ENCODE measurements around the gene MIEF1.

Gene MIEF1

DNA sequence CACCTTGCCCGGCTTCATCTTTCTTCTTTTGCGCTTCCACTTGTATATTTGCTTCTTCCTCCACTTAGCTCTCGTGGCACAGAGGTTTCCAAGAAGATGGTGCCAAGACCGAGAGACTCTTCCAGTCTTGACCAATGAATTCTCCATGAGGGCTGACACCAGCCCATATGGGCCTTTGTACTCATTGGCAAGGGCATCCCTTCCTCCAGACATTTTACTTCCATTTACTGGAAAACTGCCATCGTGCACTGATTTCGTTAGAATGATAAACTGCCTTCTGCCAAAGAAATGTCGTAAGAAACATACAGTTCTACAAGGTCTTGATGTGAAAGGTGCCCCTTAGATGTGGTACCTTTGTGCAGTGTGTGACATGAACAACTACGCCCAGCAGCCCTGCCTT, 4.7 kb upstream of the MIEF1 start:
- no peak overlapping the region for H3K4me3 ChIP-seq (ENCODE audit: low read length)
- TF ChIP-seq CTCF (conservative IDR thresholded peaks at IDR 0.05; ENCODE audit: low read length): no peak
- DNase-seq (ENCODE audit: low read depth): no peak

DNA sequence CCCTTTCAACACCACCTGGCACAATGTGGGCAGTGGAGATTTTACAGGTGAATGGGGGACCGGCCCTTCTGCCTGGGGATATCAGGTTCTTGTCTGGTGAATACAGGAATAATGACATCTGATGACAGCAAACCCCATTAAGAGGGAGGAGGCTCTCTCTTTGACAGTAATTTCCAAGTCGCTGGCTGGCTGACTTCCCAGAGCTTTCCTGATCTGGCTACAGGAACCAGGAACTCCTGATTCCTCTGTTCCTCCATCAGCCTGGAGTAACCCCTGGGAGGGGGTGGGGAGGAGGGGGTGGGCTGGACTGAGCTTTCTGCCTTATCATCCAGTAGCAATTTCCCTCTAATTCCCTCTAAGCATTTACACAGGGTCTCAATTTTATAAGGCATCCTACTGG, 3.7 kb upstream of the MIEF1 start:
- no peak overlapping the region for H3K4me3 ChIP-seq (ENCODE audit: low read length)
- DNase-seq (ENCODE audit: low read depth): no peak
- TF ChIP-seq CTCF (conservative IDR thresholded peaks at IDR 0.05; ENCODE audit: low read length): no peak

- DNase-seq (ENCODE audit: low read depth): no peak
- TF ChIP-seq CTCF (conservative IDR thresholded peaks at IDR 0.05; ENCODE audit: low read length): no peak
- no peak overlapping the region for H3K4me3 ChIP-seq (ENCODE audit: low read length)
Observed at GRCh38 chr22:39498802-39499201, 3.3 kb upstream of the MIEF1 start.

DNA sequence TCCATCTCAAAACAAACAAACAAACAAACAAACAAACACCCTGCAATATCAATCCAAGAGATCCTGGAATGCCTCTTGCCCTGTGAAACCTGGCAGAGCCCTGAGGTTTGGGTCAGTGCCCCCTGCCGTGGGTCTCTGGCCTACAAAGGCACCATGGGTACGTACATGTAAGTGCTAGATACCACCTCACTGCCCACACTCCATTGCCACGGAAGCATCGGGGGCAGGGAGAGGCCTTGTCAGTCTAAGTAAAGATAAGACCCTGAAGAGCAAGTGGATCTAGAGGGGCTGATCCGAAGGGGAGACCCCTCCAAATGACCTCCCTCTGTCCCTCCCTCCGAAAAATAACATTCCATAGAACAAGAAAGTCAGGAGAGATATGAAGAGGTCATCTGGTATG, 2.0 kb upstream of the MIEF1 start:
- no peak for TF ChIP-seq CTCF (conservative IDR thresholded peaks at IDR 0.05; ENCODE audit: low read length)
- no peak overlapping the region for H3K4me3 ChIP-seq (ENCODE audit: low read length)
- DNase-seq (ENCODE audit: low read depth): no peak

GRCh38 chr22:39501644-39502108, 414 bp upstream of the MIEF1 start:
- no peak for TF ChIP-seq CTCF (conservative IDR thresholded peaks at IDR 0.05; ENCODE audit: low read length)
- no peak for DNase-seq (ENCODE audit: low read depth)
- peak overlapping the region; percentile 86 for H3K4me3 ChIP-seq (ENCODE audit: low read length)

- H3K4me3 ChIP-seq (ENCODE audit: low read length): peak overlapping the region; percentile 86
- no peak for TF ChIP-seq CTCF (conservative IDR thresholded peaks at IDR 0.05; ENCODE audit: low read length)
- no peak for DNase-seq (ENCODE audit: low read depth)
Observed at GRCh38 chr22:39502789-39503409, 809 bp downstream of the MIEF1 start.

- H3K4me3 ChIP-seq (ENCODE audit: low read length): peak overlapping the region; percentile 86
- DNase-seq (ENCODE audit: low read depth): no peak
- no peak for TF ChIP-seq CTCF (conservative IDR thresholded peaks at IDR 0.05; ENCODE audit: low read length)
Observed at GRCh38 chr22:39503630-39504029, 1.5 kb downstream of the MIEF1 start.
